ENCODE measurements around the gene SMPD2.
A peak's percentile ranks its signal among the peaks of the same experiment; 100 is the strongest.

Gene SMPD2

GRCh38 chr6:109486068-109486467, 45.5 kb downstream of the SMPD2 start:
- no peak for DNase-seq

GRCh38 chr6:109488001-109488400, 47.5 kb downstream of the SMPD2 start:
- no peak for DNase-seq

- no peak for DNase-seq
Measured at GRCh38 chr6:109490713-109491112, 50.2 kb downstream of the SMPD2 start.

- peak in 1 of 2 donors; percentile 35 for DNase-seq
Measured at GRCh38 chr6:109491207-109491938, 50.8 kb downstream of the SMPD2 start.
